ENCODE results near the gene NECTIN1.

The NECTIN1 gene

GRCh38 chr11:119712459-119713358 lies 16.3 kb downstream of the NECTIN1 start:
- no peak for DNase-seq (ENCODE audit: low read depth)

DNA sequence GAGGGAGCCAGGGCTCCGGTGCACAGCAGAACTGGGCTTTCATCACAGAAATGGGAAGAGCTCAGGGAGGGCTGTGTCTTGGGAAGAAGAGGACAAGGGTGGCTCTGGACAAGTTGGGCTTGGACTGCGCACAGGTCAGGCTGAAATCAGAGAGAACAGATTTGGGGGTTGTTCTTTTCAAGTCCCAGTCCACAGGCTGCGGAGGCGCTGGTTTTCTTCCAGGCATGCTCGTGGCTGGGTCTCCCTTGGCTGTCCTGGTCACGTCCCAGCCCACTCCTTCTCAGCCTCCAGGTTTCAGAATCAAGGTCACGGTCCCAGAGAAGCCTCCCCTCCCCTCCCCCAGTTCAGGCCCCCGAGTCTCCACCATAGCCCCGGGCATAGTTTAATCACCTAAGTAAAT lies 17.0 kb downstream of the NECTIN1 start:
- DNase-seq (ENCODE audit: low read depth), result no peak

DNA sequence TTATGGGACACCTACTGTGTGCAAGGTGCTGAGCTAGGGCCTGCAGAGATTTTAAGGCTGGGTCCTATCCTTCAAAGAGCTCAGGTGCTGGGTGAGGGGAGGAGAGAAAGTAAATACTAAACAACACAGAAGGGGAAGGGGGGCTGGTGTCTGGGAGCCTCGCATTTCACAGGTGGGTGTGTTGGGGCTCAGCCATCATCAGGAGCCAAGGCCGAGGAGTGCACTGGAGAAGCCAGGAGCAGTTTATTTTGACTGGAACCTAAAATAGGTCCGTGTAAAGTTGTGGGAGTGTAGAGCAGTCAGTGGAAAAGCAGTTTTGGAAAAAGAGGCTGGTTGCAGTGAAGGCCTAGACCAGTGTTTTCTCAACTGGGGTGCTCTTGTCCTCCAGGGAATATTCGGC lies 17.5 kb downstream of the NECTIN1 start:
- DNase-seq (ENCODE audit: low read depth), result no peak

DNA sequence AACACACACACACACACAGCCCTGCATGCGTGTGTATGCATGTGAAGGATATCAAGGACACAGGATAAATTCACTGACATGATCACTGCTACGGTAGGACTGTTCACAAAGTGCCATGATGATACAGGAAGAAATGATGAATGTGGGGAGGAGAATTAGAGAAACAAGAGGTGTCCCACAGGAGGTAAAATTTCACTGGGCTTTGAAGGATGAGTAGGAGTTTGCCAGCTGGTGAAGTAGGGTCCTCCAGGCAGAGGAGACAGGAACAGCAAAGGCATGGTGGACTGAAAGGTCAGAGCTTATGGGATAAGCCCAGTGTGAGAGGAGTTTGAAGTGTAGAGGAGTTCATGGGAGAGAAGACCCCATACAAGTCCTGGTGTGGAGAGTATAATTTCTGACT lies 18.6 kb downstream of the NECTIN1 start:
- no peak for DNase-seq (ENCODE audit: low read depth)

- no peak for DNase-seq (ENCODE audit: low read depth)
Measured at GRCh38 chr11:119709638-119710346, 19.2 kb downstream of the NECTIN1 start.

DNA sequence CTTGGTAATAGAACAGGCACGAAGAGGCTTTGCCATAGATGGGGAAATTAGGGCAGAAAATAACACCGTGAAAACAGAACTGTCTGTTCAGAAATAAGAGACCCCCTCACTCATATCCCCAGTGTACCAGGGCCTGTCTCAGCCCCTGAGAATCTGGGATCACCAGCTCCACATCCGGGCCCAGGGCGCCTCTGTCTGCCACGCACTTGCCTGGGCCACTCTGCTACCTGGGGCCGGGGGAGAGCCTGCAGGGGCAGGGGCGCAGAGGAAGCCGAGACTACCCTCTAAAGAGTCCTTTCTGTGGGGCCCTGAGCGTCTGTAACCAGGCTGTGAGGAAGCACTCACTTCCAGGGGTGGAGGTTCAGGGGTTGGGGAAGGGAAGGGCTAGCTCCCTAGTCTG lies 19.8 kb downstream of the NECTIN1 start:
- no peak for DNase-seq (ENCODE audit: low read depth)

- no peak for DNase-seq (ENCODE audit: low read depth)
Measured at GRCh38 chr11:119708384-119708783, 20.6 kb downstream of the NECTIN1 start.

DNA sequence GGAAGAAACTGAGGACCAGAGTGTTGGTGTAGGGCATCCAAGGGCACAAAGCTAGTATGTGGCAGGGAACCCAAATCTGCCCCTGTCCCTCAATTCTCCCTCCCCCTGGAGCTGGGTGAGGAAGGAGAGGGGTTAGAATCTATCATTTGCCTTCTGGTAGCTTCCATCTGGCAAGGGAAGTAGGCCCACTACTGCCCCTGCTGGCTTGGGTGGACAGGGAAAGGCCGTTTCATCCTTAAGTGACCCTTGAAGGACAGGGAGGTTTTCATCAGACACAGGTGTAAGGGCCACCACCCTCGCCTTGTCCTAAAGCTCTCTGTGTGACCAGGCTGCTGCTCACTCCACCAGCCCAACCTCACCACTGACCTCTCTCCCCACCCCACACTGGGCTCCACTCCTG lies 22.1 kb downstream of the NECTIN1 start:
- no peak for DNase-seq (ENCODE audit: low read depth)

DNA sequence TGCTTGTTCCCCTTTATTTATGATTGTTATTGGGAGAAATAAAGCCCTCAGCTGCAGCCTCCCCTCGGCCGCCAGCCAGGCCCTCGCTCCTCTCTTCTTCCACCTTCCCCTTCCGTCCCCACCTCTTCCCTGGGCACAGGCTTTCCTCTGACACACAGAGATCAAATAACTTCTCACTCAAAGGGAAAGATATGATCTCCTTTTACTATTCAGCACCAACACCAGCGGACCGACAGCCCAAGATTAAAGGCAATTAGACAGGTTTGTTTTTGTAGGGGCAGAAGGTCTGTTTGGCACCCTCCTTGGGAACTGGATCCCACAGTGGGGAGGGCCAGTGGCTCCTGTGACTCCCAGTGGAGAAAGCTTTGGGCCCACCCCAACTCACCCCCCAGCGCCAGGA lies 23.0 kb downstream of the NECTIN1 start:
- no peak for DNase-seq (ENCODE audit: low read depth)

- DNase-seq (ENCODE audit: low read depth), result no peak
Measured at GRCh38 chr11:119705362-119705761, 23.6 kb downstream of the NECTIN1 start.

DNA sequence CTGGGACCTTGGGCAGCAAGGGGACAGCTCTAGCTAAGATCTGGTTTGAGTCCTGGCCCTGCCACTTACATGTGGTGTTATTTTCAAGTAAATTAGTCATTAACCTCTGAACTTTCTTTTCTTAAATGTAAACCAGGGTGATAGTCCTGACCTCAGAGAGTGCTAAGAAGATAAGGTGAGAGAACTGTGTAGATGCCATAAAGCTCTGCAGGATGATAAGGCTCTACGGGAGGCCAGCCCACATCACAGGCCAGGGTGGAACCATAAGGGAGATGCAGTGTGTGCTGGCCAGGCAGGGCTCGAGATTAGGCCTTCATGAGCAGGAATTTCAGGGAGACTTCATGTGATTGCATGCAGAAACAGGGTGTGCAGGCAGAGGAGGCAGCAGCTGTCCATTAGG lies 24.2 kb downstream of the NECTIN1 start:
- DNase-seq (ENCODE audit: low read depth), result no peak

GRCh38 chr11:119701591-119702549 lies 27.1 kb downstream of the NECTIN1 start:
- DNase-seq (ENCODE audit: low read depth), result no peak

DNA sequence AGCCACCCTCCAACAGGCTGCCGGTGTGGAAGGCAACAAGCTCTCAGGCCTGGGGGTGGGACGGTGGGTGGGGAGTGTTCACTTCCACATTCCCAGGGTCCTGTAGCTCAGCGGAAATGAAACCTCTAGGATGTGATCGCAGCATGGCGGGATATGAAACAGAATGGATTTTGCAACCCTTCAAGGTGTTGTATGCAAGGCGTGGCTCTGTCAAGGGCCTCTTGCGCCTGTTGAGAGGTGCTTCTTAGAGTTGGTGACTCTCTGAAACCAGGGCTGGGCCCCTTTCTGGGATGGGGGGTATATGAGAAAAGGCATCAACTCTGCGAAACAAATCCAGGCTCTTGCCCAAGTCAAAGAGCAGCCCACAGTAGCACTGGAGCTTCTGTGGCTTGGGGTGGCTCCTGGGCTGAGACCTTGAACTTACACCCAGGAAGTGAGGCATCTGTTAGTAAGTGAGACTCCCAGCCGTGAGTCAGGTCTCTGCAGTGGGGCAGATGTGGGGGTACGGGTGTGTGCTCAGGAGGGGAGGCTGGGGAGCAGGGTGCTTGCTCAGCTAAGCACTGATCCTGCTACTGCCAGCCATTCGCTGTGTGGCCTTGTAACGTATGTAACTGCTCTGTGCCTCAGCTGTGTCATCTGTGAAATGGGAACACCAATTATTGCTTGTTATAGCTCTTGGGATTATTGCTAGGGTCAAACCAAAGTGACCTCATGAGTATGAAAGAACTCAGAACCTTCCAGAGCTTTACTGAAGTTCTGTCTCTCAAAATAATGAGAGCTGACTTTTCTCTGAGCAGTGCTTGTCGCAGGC lies 28.3 kb downstream of the NECTIN1 start:
- DNase-seq (ENCODE audit: low read depth), result no peak

DNA sequence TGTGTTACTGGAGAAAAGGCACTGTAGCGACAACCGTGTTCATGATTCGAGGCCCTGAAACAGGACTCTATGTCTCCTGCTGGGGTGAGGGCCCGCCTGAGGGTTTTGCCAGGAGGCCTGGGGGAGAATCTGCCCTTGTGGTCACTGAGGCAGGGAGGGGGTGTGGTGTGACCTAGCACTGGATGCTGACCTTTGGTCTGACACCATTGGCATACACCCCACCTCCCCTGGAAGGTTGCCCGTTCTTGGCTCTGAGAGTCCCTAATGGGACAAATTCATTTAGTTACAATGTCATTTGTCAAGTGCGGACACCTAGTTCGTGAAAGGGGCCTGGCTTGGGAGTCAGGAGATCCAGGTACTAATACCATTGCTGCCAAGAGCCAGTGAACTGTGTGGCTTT lies 29.0 kb downstream of the NECTIN1 start:
- DNase-seq (ENCODE audit: low read depth), result no peak

GRCh38 chr11:119699227-119699626 lies 29.8 kb downstream of the NECTIN1 start:
- DNase-seq (ENCODE audit: low read depth), result no peak

DNA sequence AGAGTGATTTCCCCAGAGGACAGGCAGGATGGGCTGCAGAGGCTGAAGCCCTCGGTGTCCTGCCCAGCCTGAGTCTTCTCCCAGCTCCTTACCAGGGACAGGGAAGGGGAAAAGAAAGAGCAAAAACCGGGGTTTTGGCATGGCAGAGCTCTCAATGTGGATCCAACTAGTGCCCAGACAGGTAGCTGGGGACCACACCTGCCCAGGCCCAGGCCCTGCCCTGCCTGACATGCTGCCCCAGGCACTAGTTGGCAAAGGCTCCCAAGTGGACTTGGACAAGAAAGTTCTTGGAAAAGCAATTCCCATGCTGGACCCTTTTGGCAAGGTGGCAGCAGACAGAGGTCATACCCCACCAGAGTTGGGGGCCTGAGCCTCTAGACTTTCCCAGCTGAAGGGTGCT lies 31.1 kb downstream of the NECTIN1 start:
- no peak for DNase-seq (ENCODE audit: low read depth)

DNA sequence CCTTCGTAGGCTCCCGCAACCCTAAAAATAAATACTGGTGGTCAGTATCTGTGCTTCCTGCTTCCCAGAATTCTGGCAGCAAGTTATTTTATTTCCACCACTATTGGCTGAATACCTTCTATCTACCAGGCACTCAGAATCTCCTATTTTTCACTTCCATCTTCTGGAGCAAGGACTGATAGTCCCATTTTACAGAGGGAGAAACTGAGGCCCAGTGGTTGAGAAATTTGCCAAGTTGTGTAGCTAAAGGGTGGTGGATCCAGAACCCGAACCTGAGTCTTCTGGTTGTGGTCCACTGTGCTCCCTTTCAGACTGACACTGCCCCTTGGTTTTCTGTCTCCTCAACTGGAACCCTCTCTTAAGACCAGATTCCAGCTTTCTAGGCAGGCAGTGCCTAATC lies 31.6 kb downstream of the NECTIN1 start:
- DNase-seq (ENCODE audit: low read depth), result no peak

DNA sequence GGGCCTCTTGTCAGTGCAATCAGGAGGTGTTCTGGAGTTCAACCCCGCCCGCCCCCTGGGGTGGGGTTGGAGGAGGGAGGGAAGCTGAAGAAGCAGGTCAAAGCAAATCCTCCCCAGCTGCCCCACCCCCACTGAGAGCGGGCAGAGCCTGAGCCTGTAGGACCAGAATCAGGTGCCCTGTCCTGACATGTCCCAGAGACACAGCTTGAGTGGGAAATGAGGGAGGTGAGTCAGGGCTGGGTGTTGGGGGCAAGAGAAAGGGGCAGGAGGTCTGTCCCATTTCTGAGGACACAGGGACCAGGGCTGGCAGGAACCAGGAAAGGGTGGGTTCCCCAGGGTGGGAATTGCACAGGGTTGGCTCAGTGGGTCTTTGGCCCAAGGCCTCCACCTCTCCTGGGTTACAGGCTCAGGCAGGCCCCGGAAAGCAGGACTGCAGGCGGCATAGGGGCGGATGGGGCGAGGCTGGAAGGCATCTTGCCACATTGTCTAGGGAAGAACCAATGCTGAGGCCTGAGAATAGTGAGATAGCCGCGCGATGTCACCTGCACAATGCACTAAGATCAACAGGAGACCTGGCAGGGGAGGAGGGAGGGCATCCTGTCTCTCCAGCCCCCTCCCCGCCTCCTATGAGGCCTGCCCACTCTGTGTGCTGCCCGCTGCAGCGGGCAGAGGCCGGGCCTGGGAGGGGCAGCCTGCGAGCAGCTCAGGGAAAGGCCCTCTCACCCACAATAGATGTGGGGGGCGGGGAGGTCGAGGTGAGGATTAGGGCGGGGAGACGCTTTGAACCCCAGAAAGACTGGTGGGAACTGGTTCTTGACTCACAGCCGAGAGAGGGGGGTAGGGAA lies 32.4 kb downstream of the NECTIN1 start:
- DNase-seq (ENCODE audit: low read depth), result no peak

DNA sequence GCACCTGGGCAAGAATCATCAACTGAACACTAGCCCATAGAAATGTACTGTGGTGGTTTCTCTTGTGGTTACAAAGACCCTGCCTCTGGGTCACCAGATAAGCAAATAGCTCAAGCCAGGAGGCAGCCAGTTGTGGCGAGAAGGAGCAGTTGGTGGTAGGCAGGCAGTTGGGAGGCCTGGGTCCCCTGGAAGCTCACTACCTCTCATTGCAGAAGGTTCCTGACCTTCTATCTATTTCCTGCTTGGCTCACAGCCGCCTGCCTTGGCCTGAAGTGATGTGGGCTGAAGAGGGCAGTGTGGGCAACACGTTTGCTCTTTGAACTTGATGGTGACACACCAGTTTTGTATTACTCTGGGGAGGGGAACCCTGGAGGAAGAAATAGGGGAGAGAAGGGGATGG lies 34.7 kb downstream of the NECTIN1 start:
- DNase-seq (ENCODE audit: low read depth), result no peak

- DNase-seq (ENCODE audit: low read depth), result no peak
Measured at GRCh38 chr11:119693253-119693815, 35.7 kb downstream of the NECTIN1 start.

Measured in stimulated activated CD8-positive, alpha-beta memory T cell treated with anti-CD3 and anti-CD28 coated beads, Interleukin-7, amount 100 ng/mL, for 24 hours (primary cell).